ENCODE measurements around the gene CDKAL1. TPM values are rescaled to one million over a fixed set of nuclear protein-coding genes. Genes with fewer than 3 reads are reported as not detected.

The CDKAL1 gene
- total and polyA plus RNA-seq, 2 of the 8 experiments (the other 6 are each of a cell fraction or from before 2014, with no cell fraction given), result 8.4 to 24.6 TPM

- TF ChIP-seq ATF3 (IDR thresholded peaks at IDR 0.05; ENCODE audit: insufficient read depth, low read depth, low read length) (no peak), BACH1 (IDR thresholded peaks at IDR 0.05; ENCODE audit: low read length) (no peak), CHD2 (IDR thresholded peaks at IDR 0.05; ENCODE audit: low read length) (no peak), JUND (IDR thresholded peaks at IDR 0.05; ENCODE audit: low read length) (no peak)
Observed at GRCh38 chr6:20932284-20932683, 398.0 kb downstream of the CDKAL1 start (continued).

Data from H1 (cell line).